ENCODE measurements around the gene AFF4. TPM values are rescaled to one million over a fixed set of nuclear protein-coding genes. Genes with fewer than 3 reads are reported as not detected.

Gene AFF4
- total RNA-seq, 1 donor from 2014 or later: 119 TPM

GRCh38 chr5:132901036-132901435 is 62.4 kb downstream of the AFF4 start:
- no peak overlapping the region for H3K27ac Mint-ChIP-seq
- TF ChIP-seq, protein P1, sequence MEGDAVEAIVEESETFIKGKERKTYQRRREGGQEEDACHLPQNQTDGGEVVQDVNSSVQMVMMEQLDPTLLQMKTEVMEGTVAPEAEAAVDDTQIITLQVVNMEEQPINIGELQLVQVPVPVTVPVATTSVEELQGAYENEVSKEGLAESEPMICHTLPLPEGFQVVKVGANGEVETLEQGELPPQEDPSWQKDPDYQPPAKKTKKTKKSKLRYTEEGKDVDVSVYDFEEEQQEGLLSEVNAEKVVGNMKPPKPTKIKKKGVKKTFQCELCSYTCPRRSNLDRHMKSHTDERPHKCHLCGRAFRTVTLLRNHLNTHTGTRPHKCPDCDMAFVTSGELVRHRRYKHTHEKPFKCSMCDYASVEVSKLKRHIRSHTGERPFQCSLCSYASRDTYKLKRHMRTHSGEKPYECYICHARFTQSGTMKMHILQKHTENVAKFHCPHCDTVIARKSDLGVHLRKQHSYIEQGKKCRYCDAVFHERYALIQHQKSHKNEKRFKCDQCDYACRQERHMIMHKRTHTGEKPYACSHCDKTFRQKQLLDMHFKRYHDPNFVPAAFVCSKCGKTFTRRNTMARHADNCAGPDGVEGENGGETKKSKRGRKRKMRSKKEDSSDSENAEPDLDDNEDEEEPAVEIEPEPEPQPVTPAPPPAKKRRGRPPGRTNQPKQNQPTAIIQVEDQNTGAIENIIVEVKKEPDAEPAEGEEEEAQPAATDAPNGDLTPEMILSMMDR (IDR thresholded peaks at IDR 0.05; ENCODE audit: unreplicated experiment): no peak
- H3K4me1 Mint-ChIP-seq: no peaks in the 10 kb centered on the region
- no peaks in the 10 kb centered on the region for H3K27me3 Mint-ChIP-seq (ENCODE audit: low read depth)
- DNase-seq (ENCODE audit: low spot score in 2 of 2, unreplicated experiment in 2 of 2): no peak
- no peaks in the 10 kb centered on the region for H3K9me3 Mint-ChIP-seq
- H3K4me3 Mint-ChIP-seq: no peak overlapping the region
- H3K36me3 Mint-ChIP-seq: peaks cover 41% of the 10 kb centered on the region

DNA sequence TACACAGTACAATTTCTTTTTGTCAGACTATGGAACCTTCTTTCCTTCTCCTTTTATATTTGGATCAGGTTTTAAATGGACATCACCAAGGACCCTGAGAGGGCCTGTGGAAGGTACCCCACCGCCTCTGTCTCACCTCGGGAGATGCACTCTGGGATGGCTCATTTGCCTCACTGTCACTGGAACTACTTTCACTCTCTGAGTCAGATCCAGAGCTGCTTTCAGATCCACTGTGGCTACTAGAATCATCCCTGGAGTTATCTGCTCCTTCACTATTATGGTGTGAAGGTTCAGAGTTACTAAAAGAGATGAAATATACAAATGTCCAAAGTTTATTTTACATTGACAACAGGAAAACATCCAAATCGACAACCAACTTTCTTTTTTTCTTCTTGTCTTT is 65.3 kb downstream of the AFF4 start:
- Mint-ChIP-seq H3K27ac (no peak overlapping the region), H3K4me1 (no peaks in the 10 kb centered on the region), H3K27me3 (ENCODE audit: low read depth) (no peaks in the 10 kb centered on the region), H3K36me3 (peaks cover 50% of the 10 kb centered on the region), H3K4me3 (no peak overlapping the region), H3K9me3 (no peaks in the 10 kb centered on the region)
- TF ChIP-seq, protein P1 (IDR thresholded peaks at IDR 0.05; ENCODE audit: unreplicated experiment): no peak
- DNase-seq (ENCODE audit: low spot score in 2 of 2, unreplicated experiment in 2 of 2): no peak

DNA sequence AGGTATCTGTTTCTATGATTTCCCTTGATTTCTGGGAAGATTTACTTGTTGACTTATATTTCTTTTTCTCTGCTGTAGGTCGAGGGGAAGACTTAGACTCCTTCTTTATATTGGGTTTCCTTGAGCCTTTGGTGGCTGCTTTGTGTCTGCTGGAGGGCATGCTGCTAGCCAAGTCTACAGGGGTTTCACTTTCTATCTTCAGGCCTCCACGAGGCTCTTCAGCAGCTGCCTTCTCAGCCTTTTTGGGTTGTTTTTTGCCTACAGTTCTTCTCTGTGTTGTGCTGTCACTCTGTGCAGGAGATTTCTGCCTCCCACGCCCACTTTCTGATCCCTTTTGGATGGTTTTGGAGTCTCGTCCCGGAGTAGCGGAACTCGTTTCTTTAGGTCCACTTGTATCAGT is 66.7 kb downstream of the AFF4 start:
- Mint-ChIP-seq H3K27ac (no peak overlapping the region), H3K27me3 (ENCODE audit: low read depth) (no peaks in the 10 kb centered on the region), H3K9me3 (no peaks in the 10 kb centered on the region), H3K4me1 (no peaks in the 10 kb centered on the region), H3K4me3 (no peak overlapping the region), H3K36me3 (peaks cover 60% of the 10 kb centered on the region)
- DNase-seq (ENCODE audit: low spot score in 2 of 2, unreplicated experiment in 2 of 2): no peak
- TF ChIP-seq, protein P1 (IDR thresholded peaks at IDR 0.05; ENCODE audit: unreplicated experiment): no peak

- peaks cover 56% of the 10 kb centered on the region for H3K36me3 Mint-ChIP-seq
- H3K9me3 Mint-ChIP-seq: no peaks in the 10 kb centered on the region
Measured at GRCh38 chr5:132895719-132896305, 67.6 kb downstream of the AFF4 start.

GRCh38 chr5:132890817-132891216 is 72.6 kb downstream of the AFF4 start:
- Mint-ChIP-seq H3K36me3 (peaks cover 56% of the 10 kb centered on the region), H3K27me3 (ENCODE audit: low read depth) (no peaks in the 10 kb centered on the region), H3K4me1 (no peaks in the 10 kb centered on the region), H3K4me3 (no peak overlapping the region), H3K9me3 (no peaks in the 10 kb centered on the region), H3K27ac (no peak overlapping the region)
- no peak for DNase-seq (ENCODE audit: low spot score in 2 of 2, unreplicated experiment in 2 of 2)
- TF ChIP-seq, protein P1 (IDR thresholded peaks at IDR 0.05; ENCODE audit: unreplicated experiment): no peak

More at GRCh38 chr5:132895719-132896305, 67.6 kb downstream of the AFF4 start:
- Mint-ChIP-seq H3K4me3 (no peak overlapping the region), H3K4me1 (no peaks in the 10 kb centered on the region), H3K27me3 (ENCODE audit: low read depth) (no peaks in the 10 kb centered on the region), H3K27ac (no peak overlapping the region)
- TF ChIP-seq, protein P1 (IDR thresholded peaks at IDR 0.05; ENCODE audit: unreplicated experiment): no peak
- no peak for DNase-seq (ENCODE audit: low spot score in 2 of 2, unreplicated experiment in 2 of 2)

- Mint-ChIP-seq H3K27me3 (ENCODE audit: low read depth) (no peaks in the 10 kb centered on the region), H3K27ac (no peak overlapping the region), H3K4me1 (no peaks in the 10 kb centered on the region), H3K4me3 (no peak overlapping the region), H3K9me3 (no peaks in the 10 kb centered on the region), H3K36me3 (peaks cover 52% of the 10 kb centered on the region)
- DNase-seq (ENCODE audit: low spot score in 2 of 2, unreplicated experiment in 2 of 2): no peak
- TF ChIP-seq, protein P1 (IDR thresholded peaks at IDR 0.05; ENCODE audit: unreplicated experiment): no peak
Measured at GRCh38 chr5:132889501-132889900, 73.9 kb downstream of the AFF4 start.

Data from mesothelial cell of epicardium (in vitro differentiated cells).